Measurements from ENCODE around the gene DRC7.

Gene DRC7

GRCh38 chr16:57732037-57732436 is 37.4 kb downstream of the DRC7 start:
- Histone ChIP-seq H3K18ac (ENCODE audit: low read length) (no peak overlapping the region), H3K36me3 (ENCODE audit: control insufficient read depth, insufficient read depth, low read length) (no peaks in the 10 kb centered on the region), H2BK120ac (ENCODE audit: low read depth, low read length) (no peak overlapping the region), H3K79me2 (ENCODE audit: control insufficient read depth, insufficient read depth, low read length) (no peaks in the 10 kb centered on the region), H4K8ac (ENCODE audit: low read depth, low read length) (no peak overlapping the region), H2AK5ac (ENCODE audit: low read length) (no peak overlapping the region), H3K4me2 (ENCODE audit: low read length) (no peak overlapping the region), H3K56ac (ENCODE audit: low read length) (no peak overlapping the region), H3K9ac (ENCODE audit: low read length) (no peak overlapping the region), H3K4me1 (ENCODE audit: control insufficient read depth, low read depth, low read length) (no peaks in the 10 kb centered on the region), H4K5ac (ENCODE audit: low read length) (no peak overlapping the region), H3K79me1 (ENCODE audit: low read length) (peaks cover 2% of the 10 kb centered on the region), H3K4me3 (ENCODE audit: low read length) (no peak overlapping the region), H3K23ac (ENCODE audit: low read length) (no peak overlapping the region), H3K27me3 (ENCODE audit: insufficient read depth, low read length, poor library complexity) (no peaks in the 10 kb centered on the region), H3K4ac (ENCODE audit: low read depth, low read length) (no peak overlapping the region), H3K27ac (ENCODE audit: low read depth, low read length) (no peak overlapping the region), H2BK5ac (ENCODE audit: low read length) (no peak overlapping the region), H2BK15ac (replicated peaks; ENCODE audit: low read depth) (no peak overlapping the region)
- WGBS (ENCODE audit: extremely low coverage, insufficient coverage, low lambda C conversion rate) = no CpG with 5 or more reads among the region's 2 CpGs
- DNase-seq = no peak

GRCh38 chr16:57732714-57733113 is 38.1 kb downstream of the DRC7 start:
- H3K27me3 ChIP-seq (ENCODE audit: insufficient read depth, low read length, poor library complexity) = no peaks in the 10 kb centered on the region
- H2BK120ac ChIP-seq (ENCODE audit: low read depth, low read length) = no peak overlapping the region
- no peak overlapping the region for H2BK5ac ChIP-seq (ENCODE audit: low read length)
- no peak overlapping the region for H3K56ac ChIP-seq (ENCODE audit: low read length)
- H4K8ac ChIP-seq (ENCODE audit: low read depth, low read length) = no peak overlapping the region
- H3K4me2 ChIP-seq (ENCODE audit: low read length) = no peak overlapping the region
- no peak for DNase-seq
- H2AK5ac ChIP-seq (ENCODE audit: low read length) = no peak overlapping the region
- no peak overlapping the region for H3K18ac ChIP-seq (ENCODE audit: low read length)
- H3K23ac ChIP-seq (ENCODE audit: low read length) = no peak overlapping the region
- no peak overlapping the region for H3K4me3 ChIP-seq (ENCODE audit: low read length)
- no peaks in the 10 kb centered on the region for H3K36me3 ChIP-seq (ENCODE audit: control insufficient read depth, insufficient read depth, low read length)
- no peak overlapping the region for H3K9ac ChIP-seq (ENCODE audit: low read length)
- H2BK15ac ChIP-seq (replicated peaks; ENCODE audit: low read depth) = no peak overlapping the region
- H3K79me1 ChIP-seq (ENCODE audit: low read length) = peaks cover 2% of the 10 kb centered on the region
- WGBS (ENCODE audit: extremely low coverage, insufficient coverage, low lambda C conversion rate) = no CpG with 5 or more reads among the region's 2 CpGs
- no peak overlapping the region for H4K5ac ChIP-seq (ENCODE audit: low read length)
- H3K79me2 ChIP-seq (ENCODE audit: control insufficient read depth, insufficient read depth, low read length) = no peaks in the 10 kb centered on the region
- H3K4me1 ChIP-seq (ENCODE audit: control insufficient read depth, low read depth, low read length) = no peaks in the 10 kb centered on the region
- H3K4ac ChIP-seq (ENCODE audit: low read depth, low read length) = no peak overlapping the region
- no peak overlapping the region for H3K27ac ChIP-seq (ENCODE audit: low read depth, low read length)

- peak overlapping the region; percentile 89 for H3K56ac ChIP-seq (ENCODE audit: low read length)
- no peaks in the 10 kb centered on the region for H3K36me3 ChIP-seq (ENCODE audit: control insufficient read depth, insufficient read depth, low read length)
- no CpG with 5 or more reads among the region's 20 CpGs for WGBS (ENCODE audit: extremely low coverage, insufficient coverage, low lambda C conversion rate)
- peak overlapping the region; percentile 92 for H3K4me2 ChIP-seq (ENCODE audit: low read length)
- peak overlapping the region; percentile 86 for H3K18ac ChIP-seq (ENCODE audit: low read length)
- no peak overlapping the region for H3K23ac ChIP-seq (ENCODE audit: low read length)
- peak overlapping the region; percentile 62 for H3K4ac ChIP-seq (ENCODE audit: low read depth, low read length)
- H3K9ac ChIP-seq (ENCODE audit: low read length) = peak overlapping the region; percentile 98
- no peak for DNase-seq
- no peak overlapping the region for H2BK15ac ChIP-seq (replicated peaks; ENCODE audit: low read depth)
- H3K27me3 ChIP-seq (ENCODE audit: insufficient read depth, low read length, poor library complexity) = no peaks in the 10 kb centered on the region
- H3K79me1 ChIP-seq (ENCODE audit: low read length) = peaks cover 2% of the 10 kb centered on the region
- no peak overlapping the region for H3K27ac ChIP-seq (ENCODE audit: low read depth, low read length)
- no peak overlapping the region for H4K5ac ChIP-seq (ENCODE audit: low read length)
- no peak overlapping the region for H2BK120ac ChIP-seq (ENCODE audit: low read depth, low read length)
- H3K4me3 ChIP-seq (ENCODE audit: low read length) = peak overlapping the region; percentile 93
- H3K79me2 ChIP-seq (ENCODE audit: control insufficient read depth, insufficient read depth, low read length) = no peaks in the 10 kb centered on the region
- peak overlapping the region; percentile 93 for H2AK5ac ChIP-seq (ENCODE audit: low read length)
- peak overlapping the region; percentile 83 for H2BK5ac ChIP-seq (ENCODE audit: low read length)
- H4K8ac ChIP-seq (ENCODE audit: low read depth, low read length) = peak overlapping the region; percentile 70
- H3K4me1 ChIP-seq (ENCODE audit: control insufficient read depth, low read depth, low read length) = no peaks in the 10 kb centered on the region
Measured at GRCh38 chr16:57734308-57734924, 39.8 kb downstream of the DRC7 start.

GRCh38 chr16:57734925-57735754 is 40.5 kb downstream of the DRC7 start:
- H4K5ac ChIP-seq (ENCODE audit: low read length) = no peak overlapping the region
- peak overlapping the region; percentile 93 for H2AK5ac ChIP-seq (ENCODE audit: low read length)
- H2BK120ac ChIP-seq (ENCODE audit: low read depth, low read length) = no peak overlapping the region
- peak overlapping the region; percentile 98 for H3K9ac ChIP-seq (ENCODE audit: low read length)
- DNase-seq = peak; percentile 100
- H3K36me3 ChIP-seq (ENCODE audit: control insufficient read depth, insufficient read depth, low read length) = no peaks in the 10 kb centered on the region
- H2BK15ac ChIP-seq (replicated peaks; ENCODE audit: low read depth) = no peak overlapping the region
- H2BK5ac ChIP-seq (ENCODE audit: low read length) = peak overlapping the region; percentile 83
- H3K56ac ChIP-seq (ENCODE audit: low read length) = peak overlapping the region; percentile 89
- H3K18ac ChIP-seq (ENCODE audit: low read length) = peak overlapping the region; percentile 86
- H3K4ac ChIP-seq (ENCODE audit: low read depth, low read length) = peak overlapping the region; percentile 62
- peak overlapping the region; percentile 93 for H3K4me3 ChIP-seq (ENCODE audit: low read length)
- no peaks in the 10 kb centered on the region for H3K4me1 ChIP-seq (ENCODE audit: control insufficient read depth, low read depth, low read length)
- H3K79me2 ChIP-seq (ENCODE audit: control insufficient read depth, insufficient read depth, low read length) = no peaks in the 10 kb centered on the region
- no peak overlapping the region for H4K8ac ChIP-seq (ENCODE audit: low read depth, low read length)
- H3K23ac ChIP-seq (ENCODE audit: low read length) = no peak overlapping the region
- peaks cover 2% of the 10 kb centered on the region for H3K79me1 ChIP-seq (ENCODE audit: low read length)
- H3K27me3 ChIP-seq (ENCODE audit: insufficient read depth, low read length, poor library complexity) = no peaks in the 10 kb centered on the region
- no CpG with 5 or more reads among the region's 45 CpGs for WGBS (ENCODE audit: extremely low coverage, insufficient coverage, low lambda C conversion rate)
- H3K27ac ChIP-seq (ENCODE audit: low read depth, low read length) = peak overlapping the region; percentile 35
- H3K4me2 ChIP-seq (ENCODE audit: low read length) = peak overlapping the region; percentile 92

GRCh38 chr16:57735755-57736418 is 41.3 kb downstream of the DRC7 start, which contains the start of gene KATNB1:
TSS of gene KATNB1 (plus strand) at chr16:57735770. CDS start at chr16:57737244, 1,474 bp downstream.
- Histone ChIP-seq H3K4ac (ENCODE audit: low read depth, low read length) (peak within 1 kb of the TSS; percentile 62), H4K8ac (ENCODE audit: low read depth, low read length) (peak within 1 kb of the TSS; percentile 70), H3K4me1 (ENCODE audit: control insufficient read depth, low read depth, low read length) (no peaks in the 10 kb centered on the region), H3K27me3 (ENCODE audit: insufficient read depth, low read length, poor library complexity) (no peaks in the 10 kb centered on the region), H3K79me2 (ENCODE audit: control insufficient read depth, insufficient read depth, low read length) (no peaks in the 10 kb centered on the region), H3K18ac (ENCODE audit: low read length) (peak within 1 kb of the TSS; percentile 86), H3K79me1 (ENCODE audit: low read length) (peaks cover 2% of the 10 kb centered on the region), H3K4me3 (ENCODE audit: low read length) (peak within 1 kb of the TSS; percentile 93), H2BK15ac (replicated peaks; ENCODE audit: low read depth) (no peak within 1 kb of the TSS), H2BK120ac (ENCODE audit: low read depth, low read length) (no peak within 1 kb of the TSS), H3K9ac (ENCODE audit: low read length) (peak within 1 kb of the TSS; percentile 98), H3K56ac (ENCODE audit: low read length) (peak within 1 kb of the TSS; percentile 89), H3K27ac (ENCODE audit: low read depth, low read length) (peak within 1 kb of the TSS; percentile 35), H2BK5ac (ENCODE audit: low read length) (peak within 1 kb of the TSS; percentile 83), H3K23ac (ENCODE audit: low read length) (no peak within 1 kb of the TSS), H2AK5ac (ENCODE audit: low read length) (peak within 1 kb of the TSS; percentile 93), H3K36me3 (ENCODE audit: control insufficient read depth, insufficient read depth, low read length) (no peaks in the 10 kb centered on the region), H3K4me2 (ENCODE audit: low read length) (peak within 1 kb of the TSS; percentile 92), H4K5ac (ENCODE audit: low read length) (no peak within 1 kb of the TSS)
- no CpG with 5 or more reads among the region's 35 CpGs for WGBS (ENCODE audit: extremely low coverage, insufficient coverage, low lambda C conversion rate)
- no peak for DNase-seq
